HCT116 (cell line): Measurements from ENCODE around the gene C4orf36. TPM values are rescaled to one million over a fixed set of nuclear protein-coding genes. Genes with fewer than 3 reads are reported as not detected.

Experiments used
- ATAC-seq: fragments of 200-7000 bp; cut with Tn5 transposase; 2 replicates; pipeline ENCODE4 v1.9.1; 2020; ENCODE audit warnings: mild to moderate bottlenecking, moderate library complexity
- BruUV-seq: library from RNA; stranded (reverse); fragments of 400-500 nt; replicated peaks from 2 replicates; lab custom pipeline; 2021; lab: Mats Ljungman, UMichigan
- CTCF ChIA-PET: fragments of 300-600 bp; sonication (Branson Sonifier 250); formaldehyde crosslinking; loops from one replicate; lab custom pipeline; 2021; ENCODE audit warnings: antibody characterized with exemption; lab: Charles Lee
- POLR2A ChIA-PET: fragments of 300-600, 350-600 bp; sonication (Branson Sonifier 250); formaldehyde crosslinking; loops from one replicate; lab custom pipeline; 2021; ENCODE audit warnings: antibody characterized with exemption; lab: Charles Lee
- RAD21 ChIA-PET, 2 experiments: fragments of 300-600 bp; sonication (Branson Sonifier 250); formaldehyde crosslinking; loops; one replicate each; lab custom pipeline; 2023; ENCODE audit warnings: low total read pairs in 2 of 2; ENCODE audit not compliant: uncharacterized antibody in 2 of 2, unreplicated experiment in 2 of 2, low non-redundant PET in 1 of 2; lab: Charles Lee
- DNase-seq: peaks from one replicate; pipeline ENCODE4 v3.0.0-alpha.2; 2010; ENCODE audit warnings: low read depth, low spot score
- H2AFZ ChIP-seq: fragments of 200-600 bp; shearing (Covaris generic), sonication (generic); 2 replicates; pipeline ENCODE4 v1.6.1; 2017; ENCODE audit warnings: low read depth, mixed run types, mixed read lengths, antibody characterized with exemption, low read length; ENCODE audit not compliant: poor library complexity, severe bottlenecking
- H3K27ac ChIP-seq: 2 replicates; pipeline ENCODE4 v1.5.1; 2012; ENCODE audit warnings: low read depth, low read length
- H3K27me3 ChIP-seq: fragments of 200-600 bp; sonication (generic); 2 replicates; pipeline ENCODE4 v1.6.1; 2016; ENCODE audit warnings: mixed run types, low read length, mixed read lengths; ENCODE audit not compliant: insufficient read depth
- H3K36me3 ChIP-seq, 2 experiments: fragments of 200-500 bp in 1 of 2; fragments of 200-600 bp in 1 of 2; sonication (Bioruptor generic) in 1 of 2; sonication (generic) in 1 of 2; 2 replicates each; pipeline versions ENCODE4 v1.5.1 to v1.6.1; 2014 to 2016; ENCODE audit warnings: low read length in 2 of 2, inconsistent platforms in 1 of 2, mixed read lengths in 1 of 2, mixed run types in 1 of 2; ENCODE audit not compliant: insufficient read depth in 2 of 2, control insufficient read depth in 1 of 2
- H3K4me1 ChIP-seq, 2 experiments: fragments of 200-600 bp in 1 of 2; sonication (generic) in 1 of 2; 2 replicates each; pipeline versions ENCODE4 v1.5.1 to v1.6.1; 2012 to 2017; ENCODE audit warnings: low read length in 2 of 2, inconsistent platforms in 1 of 2, mild to moderate bottlenecking in 1 of 2, mixed read lengths in 1 of 2, mixed run types in 1 of 2, moderate library complexity in 1 of 2; ENCODE audit not compliant: insufficient read depth in 2 of 2, control insufficient read depth in 1 of 2
- H3K4me2 ChIP-seq: fragments of 200-600 bp; sonication (generic); 2 replicates; pipeline ENCODE4 v1.6.1; 2017; ENCODE audit warnings: mixed run types, low read length, mixed read lengths
- H3K4me3 ChIP-seq, 2 experiments: fragments of 200-600 bp in 1 of 2; sonication (generic) in 1 of 2; replicated peaks in 1 of 2; 2 replicates each; pipeline ENCODE4 v1.5.1; 2011 to 2016; ENCODE audit warnings: low read length in 2 of 2, control low read depth in 1 of 2, low read depth in 1 of 2, mild to moderate bottlenecking in 1 of 2, mixed read lengths in 1 of 2, mixed run types in 1 of 2
- H3K79me2 ChIP-seq: fragments of 200-600 bp; sonication (generic); 2 replicates; pipeline ENCODE4 v1.6.1; 2017; ENCODE audit warnings: mild to moderate bottlenecking, mixed run types, low read length, moderate library complexity, mixed read lengths; ENCODE audit not compliant: insufficient read depth
- H3K9ac ChIP-seq: fragments of 200-600 bp; sonication (generic); 2 replicates; pipeline ENCODE4 v1.6.1; 2016; ENCODE audit warnings: low read length, mixed read lengths
- H3K9me2 ChIP-seq: fragments of 200-600 bp; sonication (generic), shearing (Covaris generic); 2 replicates; pipeline ENCODE4 v1.6.1; 2017; ENCODE audit warnings: mixed run types, mild to moderate bottlenecking, moderate library complexity; ENCODE audit not compliant: insufficient read depth
- H3K9me3 ChIP-seq, 2 experiments: fragments of 200-500 bp in 1 of 2; fragments of 200-600 bp in 1 of 2; sonication (Bioruptor generic) in 1 of 2; sonication (generic) in 1 of 2; 2 replicates each; pipeline ENCODE4 v1.6.1; 2014 to 2017; ENCODE audit warnings: low read length in 2 of 2, mixed read lengths in 2 of 2, inconsistent platforms in 1 of 2, low read depth in 1 of 2, mild to moderate bottlenecking in 1 of 2, mixed run types in 1 of 2, moderate library complexity in 1 of 2; ENCODE audit not compliant: control insufficient read depth in 1 of 2, insufficient read depth in 1 of 2
- H4K20me1 ChIP-seq: fragments of 200-600 bp; sonication (generic), shearing (Covaris generic); 2 replicates; pipeline ENCODE4 v1.6.1; 2017; ENCODE audit warnings: mixed run types, mild to moderate bottlenecking, moderate library complexity; ENCODE audit not compliant: insufficient read depth
- ATF3 ChIP-seq: IDR thresholded peaks from 2 replicates; pipeline ENCODE4 v1.6.1; 2012
- CBX3 ChIP-seq: IDR thresholded peaks from 2 replicates; pipeline ENCODE4 v1.6.1; 2012; ENCODE audit warnings: low read depth
- CEBPB ChIP-seq: IDR thresholded peaks from 2 replicates; pipeline ENCODE4 v1.6.1; 2012; ENCODE audit warnings: low read depth
- CTCF ChIP-seq, 3 experiments: fragments of 200-600 bp in 1 of 3; sonication (generic) in 1 of 3; IDR thresholded peaks in 2 of 3; conservative IDR thresholded peaks in 1 of 3; 2 replicates each; pipeline ENCODE4 v1.5.1; 2012 to 2017; ENCODE audit warnings: low read depth in 2 of 3, low read length in 2 of 3, antibody characterized with exemption in 1 of 3, borderline replicate concordance in 1 of 3, control low read depth in 1 of 3, mild to moderate bottlenecking in 1 of 3, mixed read lengths in 1 of 3, mixed run types in 1 of 3, moderate library complexity in 1 of 3; ENCODE audit not compliant: insufficient read depth in 1 of 3
- EZH2phosphoT487 ChIP-seq: fragments of 200-600 bp; IDR thresholded peaks from 2 replicates; pipeline ENCODE4 v1.6.1; 2018; ENCODE audit warnings: antibody characterized with exemption, borderline replicate concordance
- JUND ChIP-seq: IDR thresholded peaks from 2 replicates; pipeline ENCODE4 v1.6.1; 2012
- MAX ChIP-seq: IDR thresholded peaks from 2 replicates; pipeline ENCODE4 v1.6.1; 2012
- POLR2A ChIP-seq: IDR thresholded peaks from 2 replicates; pipeline ENCODE4 v1.7.0; 2011; ENCODE audit warnings: borderline replicate concordance; ENCODE audit not compliant: insufficient read depth, insufficient read length; ENCODE audit errors: extremely low read depth
- POLR2AphosphoS5 ChIP-seq: IDR thresholded peaks from 2 replicates; pipeline ENCODE4 v1.6.1; 2011; ENCODE audit warnings: mild to moderate bottlenecking, low read depth, low read length, moderate library complexity
- RAD21 ChIP-seq: IDR thresholded peaks from 2 replicates; pipeline ENCODE4 v1.6.1; 2012; ENCODE audit warnings: low read depth, mild to moderate bottlenecking
- REST ChIP-seq: IDR thresholded peaks from 2 replicates; pipeline ENCODE4 v1.6.1; 2012; ENCODE audit warnings: low read depth
- SP1 ChIP-seq: IDR thresholded peaks from 2 replicates; pipeline ENCODE4 v1.6.1; 2012; ENCODE audit warnings: low read depth
- SRF ChIP-seq: IDR thresholded peaks from 2 replicates; pipeline ENCODE4 v1.6.1; 2012; ENCODE audit warnings: low read depth
- TCF7L2 ChIP-seq: IDR thresholded peaks from 2 replicates; pipeline ENCODE4 v1.7.0; 2011; ENCODE audit warnings: borderline replicate concordance, inconsistent platforms; ENCODE audit not compliant: insufficient read depth, insufficient read length; ENCODE audit errors: extremely low read depth
- YY1 ChIP-seq: IDR thresholded peaks from 2 replicates; pipeline ENCODE4 v1.6.1; 2011; ENCODE audit warnings: low read length, low read depth, moderate library complexity, mild to moderate bottlenecking; ENCODE audit not compliant: insufficient replicate concordance; ENCODE audit errors: extremely low read depth
- ZFX ChIP-seq: fragments of 450-650 bp; IDR thresholded peaks from 2 replicates; pipeline ENCODE4 v1.6.1; 2017
- intact Hi-C: fragments of 100-400 bp; cut with micrococcal nuclease; formaldehyde crosslinking; loops from 2 replicates; pipeline ENCODE4 v1.10.0; 2022
- total RNA-seq: library from RNA; stranded (reverse); gene quantifications from one replicate; pipeline ENCODE4 v1.2.1, GENCODE V29; 2021; ENCODE audit not compliant: unreplicated experiment

The C4orf36 gene
- total RNA-seq, 1 experiment from 2014 or later, result 1.8 TPM

GRCh38 chr4:86921608-86922252 lies 29.5 kb upstream of the C4orf36 start:
- POLR2A ChIA-PET, result interaction anchor here (0.5 to 2.3 kb wide), 4 partner anchors 14 to 115 kb away, joined by 4 to 11 read pairs (median 6); partner anchors contain the start of gene AFF1
- H3K4me2 ChIP-seq, result no peak overlapping the region
- H2AFZ ChIP-seq, result no peak overlapping the region
- intact Hi-C loops, result loop anchor here (1.0 kb wide), 3 partner anchors 85 to 314 kb away; no protein-coding TSS in a partner anchor
- BruUV-seq, result no TSS peak
- peaks cover 7 to 25% of the 10 kb centered on the region in 2 experiments for H3K4me1 ChIP-seq
- H3K4me3 ChIP-seq, result no peak overlapping the region
- no peak overlapping the region for H3K9ac ChIP-seq
- CTCF ChIA-PET, result interaction anchor here (1.0 to 3.2 kb wide), 20 partner anchors 11 to 1289 kb away, joined by 3 to 49 read pairs (median 7); partner anchors contain the start of gene AFF1
- no peak overlapping the region for H3K27ac ChIP-seq
- H4K20me1 ChIP-seq, result no peaks in the 10 kb centered on the region
- no peaks in the 10 kb centered on the region for H3K9me2 ChIP-seq
- H3K36me3 ChIP-seq, result no peaks in the 10 kb centered on the region
- no peak for ATAC-seq
- H3K27me3 ChIP-seq, result no peaks in the 10 kb centered on the region
- no peaks in the 10 kb centered on the region for H3K79me2 ChIP-seq
- RAD21 ChIA-PET, result interaction anchor here (0.7 to 1.8 kb wide), 9 partner anchors 14 to 471 kb away, joined by 3 to 15 read pairs (median 5); no protein-coding TSS in a partner anchor
- DNase-seq, result no peak
- no peaks in the 10 kb centered on the region for H3K9me3 ChIP-seq
- TF ChIP-seq JUND (no peak), EZH2phosphoT487 (no peak), RAD21 (no peak), CTCF (IDR thresholded peaks at IDR 0.05 in 2 of 3, conservative IDR thresholded peaks at IDR 0.05 in 1 of 3; ENCODE audit: borderline replicate concordance in 1 of 3, insufficient read depth in 1 of 3, low read depth in 2 of 3, low read length in 2 of 3) (no peak), POLR2AphosphoS5 (no peak), REST (no peak), POLR2A (no peak), MAX (no peak), SRF (no peak), YY1 (no peak), SP1 (no peak), CBX3 (no peak), TCF7L2 (no peak), ATF3 (no peak), CEBPB (no peak), ZFX (no peak)
